Prostate gland (tissue), 2 donors: Measurements from ENCODE around the gene ACOXL. TPM values are rescaled to one million over a fixed set of nuclear protein-coding genes. Genes with fewer than 3 reads are reported as not detected.

Source experiments
- DNase-seq: peaks from one replicate; pipeline ENCODE4 v3.0.0-alpha.2; 2019; ENCODE audit warnings: low spot score
- H3K27ac ChIP-seq, 2 donors: fragments of 200-600 bp; sonication (generic); 2 replicates each; pipeline ENCODE4 v1.5.1; 2017 to 2019
- H3K27me3 ChIP-seq: fragments of 200-600 bp; sonication (generic); replicated peaks from 2 replicates; pipeline ENCODE4 v1.5.1; 2019; ENCODE audit not compliant: insufficient read depth
- H3K36me3 ChIP-seq, 2 donors: fragments of 200-600 bp; sonication (generic); 1 replicate in 1 of 2; 2 replicates in 1 of 2; pipeline versions ENCODE4 v1.5.1 to v1.8.1; 2017 to 2019
- H3K4me1 ChIP-seq: fragments of 200-600 bp; sonication (generic); replicated peaks from 2 replicates; pipeline ENCODE4 v1.5.1; 2019
- H3K4me3 ChIP-seq, 2 donors: fragments of 200-600 bp; sonication (generic); 2 replicates each; pipeline ENCODE4 v1.5.1; 2017 to 2019
- H3K9me3 ChIP-seq: fragments of 200-600 bp; sonication (generic); 2 replicates; pipeline ENCODE4 v1.5.1; 2017
- CTCF ChIP-seq, 4 experiments: fragments of 200-600 bp in 2 of 4; fragments of 450-650 bp in 2 of 4; sonication (generic) in 2 of 4; IDR thresholded peaks; 1 replicate in 3 of 4; 2 replicates in 1 of 4; pipeline ENCODE4 v1.5.1; 2016 to 2019; ENCODE audit warnings: antibody characterized with exemption in 4 of 4, mild to moderate bottlenecking in 2 of 4, moderate library complexity in 2 of 4
- POLR2A ChIP-seq: fragments of 450-650 bp; IDR thresholded peaks from one replicate; pipeline ENCODE4 v1.6.1; 2016; ENCODE audit warnings: antibody characterized with exemption, mild to moderate bottlenecking
- POLR2AphosphoS5 ChIP-seq: sonication (generic); formaldehyde crosslinking; IDR thresholded peaks from one replicate; pipeline ENCODE4 v1.6.1; 2017; ENCODE audit warnings: antibody characterized with exemption
- whole genome bisulfite sequencing: methylation state at CpG from one replicate; pipeline ENCODE4 v1.1.5; 2018; 5-methylcytosine and 5-hydroxymethylcytosine counted together
- intact Hi-C: fragments of 100-400 bp; cut with DNase I; formaldehyde crosslinking; loops from one replicate; pipeline ENCODE4 v1.14.2; 2022
- total RNA-seq, 2 donors: library from RNA; depleted of rRNA; stranded (reverse); fragments of >200 nt; gene quantifications; one replicate each; pipeline ENCODE4 v1.1.0, GENCODE V29; 2016

ACOXL gene
- total RNA-seq, 2 donors from 2014 or later, result 8.0 to 8.3 TPM

- H3K36me3 ChIP-seq, result no peaks in the 10 kb centered on the region
- intact Hi-C loops, result no loop called here
- H3K9me3 ChIP-seq, result no peaks in the 10 kb centered on the region
- no peak overlapping the region for H3K4me3 ChIP-seq
- 79% methylated on average over 6 of the region's 6 CpGs for WGBS
- no peak for DNase-seq
- H3K27me3 ChIP-seq, result no peaks in the 10 kb centered on the region
- no peaks in the 10 kb centered on the region for H3K4me1 ChIP-seq
- TF ChIP-seq CTCF (IDR thresholded peaks at IDR 0.05) (no peak), POLR2A (no peak), POLR2AphosphoS5 (no peak)
- H3K27ac ChIP-seq, result no peak overlapping the region
Observed at GRCh38 chr2:111034606-111035005, 302.2 kb downstream of the ACOXL start.

- Histone ChIP-seq H3K9me3 (no peaks in the 10 kb centered on the region), H3K27me3 (no peaks in the 10 kb centered on the region), H3K4me3 (no peak overlapping the region), H3K4me1 (no peaks in the 10 kb centered on the region), H3K27ac (no peak overlapping the region), H3K36me3 (no peaks in the 10 kb centered on the region)
- TF ChIP-seq CTCF (IDR thresholded peaks at IDR 0.05), result no peak
- no peak for TF ChIP-seq POLR2AphosphoS5
- TF ChIP-seq POLR2A, result no peak
- WGBS, result 90% methylated on average over 5 of the region's 5 CpGs
- DNase-seq, result no peak
- intact Hi-C loops, result no loop called here
Observed at GRCh38 chr2:111035830-111036441, 303.6 kb downstream of the ACOXL start.

GRCh38 chr2:111037128-111037527 is 304.8 kb downstream of the ACOXL start:
- TF ChIP-seq POLR2AphosphoS5 (no peak), CTCF (IDR thresholded peaks at IDR 0.05) (no peak), POLR2A (no peak)
- no peak for DNase-seq
- H3K4me1 ChIP-seq, result no peaks in the 10 kb centered on the region
- intact Hi-C loops, result no loop called here
- no peaks in the 10 kb centered on the region for H3K9me3 ChIP-seq
- no peaks in the 10 kb centered on the region for H3K36me3 ChIP-seq
- no peak overlapping the region for H3K27ac ChIP-seq
- WGBS, result 99% methylated on average over 3 of the region's 3 CpGs
- H3K4me3 ChIP-seq, result no peak overlapping the region
- no peaks in the 10 kb centered on the region for H3K27me3 ChIP-seq

GRCh38 chr2:111039628-111040383 is 307.4 kb downstream of the ACOXL start:
- Histone ChIP-seq H3K4me1 (no peaks in the 10 kb centered on the region), H3K36me3 (no peaks in the 10 kb centered on the region), H3K27me3 (no peaks in the 10 kb centered on the region), H3K9me3 (no peaks in the 10 kb centered on the region), H3K4me3 (no peak overlapping the region), H3K27ac (no peak overlapping the region)
- TF ChIP-seq POLR2AphosphoS5 (no peak), POLR2A (no peak), CTCF (IDR thresholded peaks at IDR 0.05) (no peak)
- DNase-seq, result no peak
- intact Hi-C loops, result no loop called here
- WGBS, result 64% methylated on average over 5 of the region's 5 CpGs
